Measurements from ENCODE around the gene HDDC2.

DNA sequence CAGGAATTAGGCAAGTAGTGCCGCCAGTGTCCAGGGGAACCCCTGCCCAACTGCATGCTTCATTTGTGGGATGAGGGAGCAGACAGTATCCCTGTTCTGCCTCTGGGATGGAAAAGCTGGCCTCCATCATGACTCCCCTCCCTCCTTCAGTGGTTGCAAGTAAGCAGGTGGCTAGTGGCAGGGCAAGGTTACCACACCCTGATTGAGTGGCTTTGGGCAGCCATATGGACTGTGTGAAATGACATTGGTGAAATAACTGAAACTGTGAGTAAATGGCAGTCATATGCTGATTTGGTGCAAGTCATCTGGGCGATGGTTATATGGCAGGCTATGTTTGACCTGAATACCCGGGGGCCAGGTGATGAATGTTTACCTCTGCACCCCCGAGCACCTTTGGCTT, 33.0 kb downstream of the HDDC2 start:
- TF ChIP-seq, protein P1, sequence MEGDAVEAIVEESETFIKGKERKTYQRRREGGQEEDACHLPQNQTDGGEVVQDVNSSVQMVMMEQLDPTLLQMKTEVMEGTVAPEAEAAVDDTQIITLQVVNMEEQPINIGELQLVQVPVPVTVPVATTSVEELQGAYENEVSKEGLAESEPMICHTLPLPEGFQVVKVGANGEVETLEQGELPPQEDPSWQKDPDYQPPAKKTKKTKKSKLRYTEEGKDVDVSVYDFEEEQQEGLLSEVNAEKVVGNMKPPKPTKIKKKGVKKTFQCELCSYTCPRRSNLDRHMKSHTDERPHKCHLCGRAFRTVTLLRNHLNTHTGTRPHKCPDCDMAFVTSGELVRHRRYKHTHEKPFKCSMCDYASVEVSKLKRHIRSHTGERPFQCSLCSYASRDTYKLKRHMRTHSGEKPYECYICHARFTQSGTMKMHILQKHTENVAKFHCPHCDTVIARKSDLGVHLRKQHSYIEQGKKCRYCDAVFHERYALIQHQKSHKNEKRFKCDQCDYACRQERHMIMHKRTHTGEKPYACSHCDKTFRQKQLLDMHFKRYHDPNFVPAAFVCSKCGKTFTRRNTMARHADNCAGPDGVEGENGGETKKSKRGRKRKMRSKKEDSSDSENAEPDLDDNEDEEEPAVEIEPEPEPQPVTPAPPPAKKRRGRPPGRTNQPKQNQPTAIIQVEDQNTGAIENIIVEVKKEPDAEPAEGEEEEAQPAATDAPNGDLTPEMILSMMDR (conservative IDR thresholded peaks at IDR 0.05; ENCODE audit: low read length) = no peak
- TF ChIP-seq EZH2phosphoT487 (IDR thresholded peaks at IDR 0.05; ENCODE audit: borderline replicate concordance, low read depth, low read length) = no peak
